ENCODE data around the gene NAA38.
"Not testable (repeated sequence)": the region's sequence is repeated elsewhere in the genome, so short reads cannot be mapped to it uniquely, and the experiment has no call there.

Gene NAA38

GRCh38 chr17:7864995-7865650 is 7.8 kb upstream of the NAA38 start:
- no peak for TF ChIP-seq ZNF274 (IDR thresholded peaks at IDR 0.05; ENCODE audit: low read depth, low read length)
- H3K4me3 ChIP-seq (ENCODE audit: low read length) = no peak overlapping the region

- not testable (repeated sequence) for H3K4me3 ChIP-seq (ENCODE audit: low read length)
Observed at GRCh38 chr17:7864384-7864783, 7.0 kb upstream of the NAA38 start.

- no peak overlapping the region for H3K4me3 ChIP-seq (ENCODE audit: low read length)
- no peak for TF ChIP-seq ZNF274 (IDR thresholded peaks at IDR 0.05; ENCODE audit: low read depth, low read length)
Observed at GRCh38 chr17:7862692-7863437, 5.5 kb upstream of the NAA38 start.

- no peak for TF ChIP-seq ZNF274 (IDR thresholded peaks at IDR 0.05; ENCODE audit: low read depth, low read length)
- peak overlapping the region; percentile 74; the same call in 1 of the 2 replicates for H3K4me3 ChIP-seq (ENCODE audit: low read length)
Observed at GRCh38 chr17:7859028-7859427, 1.7 kb upstream of the NAA38 start.

GRCh38 chr17:7858522-7858810 is 1.1 kb upstream of the NAA38 start:
- H3K4me3 ChIP-seq (ENCODE audit: low read length) = peak overlapping the region; percentile 74
- no peak for TF ChIP-seq ZNF274 (IDR thresholded peaks at IDR 0.05; ENCODE audit: low read depth, low read length)

- no peak for TF ChIP-seq ZNF274 (IDR thresholded peaks at IDR 0.05; ENCODE audit: low read depth, low read length)
- peak within 1 kb of the TSS; percentile 74 for H3K4me3 ChIP-seq (ENCODE audit: low read length)
Observed at GRCh38 chr17:7857713-7858521, 558 bp upstream of the NAA38 start, which contains the start of gene CYB5D1. CYB5D1 (plus strand) TSS chr17:7858003; CDS start chr17:7858135, 132 bp downstream.

GRCh38 chr17:7856011-7856810 is 1.1 kb downstream of the NAA38 start:
- H3K4me3 ChIP-seq (ENCODE audit: low read length) = peak overlapping the region; percentile 74
- TF ChIP-seq ZNF274 (IDR thresholded peaks at IDR 0.05; ENCODE audit: low read depth, low read length) = no peak

- peak overlapping the region; percentile 74; the same call in 1 of the 2 replicates for H3K4me3 ChIP-seq (ENCODE audit: low read length)
- TF ChIP-seq ZNF274 (IDR thresholded peaks at IDR 0.05; ENCODE audit: low read depth, low read length) = no peak
Observed at GRCh38 chr17:7855660-7856010, 1.7 kb downstream of the NAA38 start.

- no peak for TF ChIP-seq ZNF274 (IDR thresholded peaks at IDR 0.05; ENCODE audit: low read depth, low read length)
- peak within 1 kb of the TSS; percentile 74; the same call in 1 of the 2 replicates for H3K4me3 ChIP-seq (ENCODE audit: low read length)
Observed at GRCh38 chr17:7854851-7855659, 2.3 kb downstream of the NAA38 start, which contains the start of gene TMEM88. TMEM88 (plus strand) TSS chr17:7855066; CDS start chr17:7855075, 9 bp downstream.

- no peak for TF ChIP-seq ZNF274 (IDR thresholded peaks at IDR 0.05; ENCODE audit: low read depth, low read length)
- no peak overlapping the region for H3K4me3 ChIP-seq (ENCODE audit: low read length)
Observed at GRCh38 chr17:7854078-7854777, 3.1 kb downstream of the NAA38 start.

- no peak overlapping the region for H3K4me3 ChIP-seq (ENCODE audit: low read length)
- no peak for TF ChIP-seq ZNF274 (IDR thresholded peaks at IDR 0.05; ENCODE audit: low read depth, low read length)
Observed at GRCh38 chr17:7853691-7854038, 3.7 kb downstream of the NAA38 start.

- no peak overlapping the region for H3K4me3 ChIP-seq (ENCODE audit: low read length)
- no peak for TF ChIP-seq ZNF274 (IDR thresholded peaks at IDR 0.05; ENCODE audit: low read depth, low read length)
Observed at GRCh38 chr17:7852919-7853690, 4.3 kb downstream of the NAA38 start.

Data from GM08714 (cell line).